Gastroesophageal sphincter (tissue), 4 donors: Measurements from ENCODE around the gene SERTAD1. TPM values are rescaled to one million over a fixed set of nuclear protein-coding genes. Genes with fewer than 3 reads are reported as not detected.

Experiments
- ATAC-seq: fragments of 150-250 bp; one replicate; pipeline ENCODE4 v1.9.1; 2016; ENCODE audit warnings: mild to moderate bottlenecking, moderate library complexity
- H3K27ac ChIP-seq, 4 donors: fragments of 200-600 bp; sonication (generic) in 3 of 4; 1 replicate in 3 of 4; 2 replicates in 1 of 4; pipeline ENCODE4 v1.5.1; 2016 to 2019
- H3K27me3 ChIP-seq: fragments of 200-600 bp; sonication (generic); one replicate; pipeline ENCODE4 v1.5.1; 2019
- H3K36me3 ChIP-seq, 2 donors: fragments of 200-600 bp; sonication (generic); one replicate each; pipeline ENCODE4 v1.5.1; 2019; ENCODE audit warnings: control low read depth in 1 of 2
- H3K4me1 ChIP-seq, 3 donors: fragments of 200-600 bp; sonication (generic); 1 replicate in 2 of 3; 2 replicates in 1 of 3; pipeline ENCODE4 v1.5.1; 2016 to 2019; ENCODE audit warnings: control low read depth in 2 of 3
- H3K4me3 ChIP-seq, 2 donors: fragments of 200-600 bp; sonication (generic); one replicate each; pipeline ENCODE4 v1.5.1; 2019; ENCODE audit warnings: mild to moderate bottlenecking in 1 of 2, moderate library complexity in 1 of 2
- H3K9me3 ChIP-seq, 3 donors: fragments of 200-600 bp; sonication (generic); one replicate each; pipeline ENCODE4 v1.5.1; 2017 to 2019; ENCODE audit warnings: control low read depth in 2 of 3
- CTCF ChIP-seq, 4 experiments: fragments of 200-600 bp in 2 of 4; fragments of 450-650 bp in 2 of 4; sonication (generic) in 1 of 4; IDR thresholded peaks; one replicate each; pipeline ENCODE4 v1.5.1; 2017 to 2019; ENCODE audit warnings: antibody characterized with exemption in 4 of 4, mild to moderate bottlenecking in 2 of 4, moderate library complexity in 2 of 4
- EP300 ChIP-seq: sonication (generic); formaldehyde crosslinking; IDR thresholded peaks from one replicate; pipeline ENCODE4 v1.6.1; 2017; ENCODE audit warnings: antibody characterized with exemption, mild to moderate bottlenecking
- POLR2A ChIP-seq, 2 donors: fragments of 450-650 bp; IDR thresholded peaks; one replicate each; pipeline ENCODE4 v1.6.1; 2017; ENCODE audit warnings: antibody characterized with exemption in 2 of 2, mild to moderate bottlenecking in 2 of 2, moderate library complexity in 1 of 2
- POLR2AphosphoS5 ChIP-seq: sonication (generic); formaldehyde crosslinking; IDR thresholded peaks from one replicate; pipeline ENCODE4 v1.6.1; 2017; ENCODE audit warnings: antibody characterized with exemption
- WGBS, 2 donors: methylation state at CpG; one replicate each; pipeline ENCODE4 v1.1.5; 2018; ENCODE audit warnings: low coverage in 1 of 2; 5-methylcytosine and 5-hydroxymethylcytosine counted together
- total RNA-seq, 4 donors: library from RNA; depleted of rRNA; stranded (reverse); fragments of >200 nt; gene quantifications; one replicate each; pipeline ENCODE4 v1.1.0, GENCODE V29; 2016

Gene SERTAD1
- total RNA-seq, 4 donors from 2014 or later: 16.6 to 22.1 (median 18.9) TPM

- peaks cover 0 to 57% of the 10 kb centered on the region in 2 donors for H3K36me3 ChIP-seq
- no peak for ATAC-seq
- H3K27me3 ChIP-seq: no peaks in the 10 kb centered on the region
- 0 to 18% methylated on average over 8 to 11 of the region's 18 CpGs for WGBS, 2 donors
- peak overlapping the region; percentile 75 to 95 for H3K4me3 ChIP-seq
- no peaks in the 10 kb centered on the region for H3K9me3 ChIP-seq
- peaks cover 0 to 42% (median 18%) of the 10 kb centered on the region in 3 donors for H3K4me1 ChIP-seq
- H3K27ac ChIP-seq: peak overlapping the region; percentile 93 to 98 (median 98)
- TF ChIP-seq EP300 (no peak), CTCF (IDR thresholded peaks at IDR 0.05) (peak in 2 of 4 experiments; percentile 27 to 58), POLR2AphosphoS5 (no peak)
Observed at GRCh38 chr19:40444825-40445312, 19.1 kb upstream of the SERTAD1 start.

DNA sequence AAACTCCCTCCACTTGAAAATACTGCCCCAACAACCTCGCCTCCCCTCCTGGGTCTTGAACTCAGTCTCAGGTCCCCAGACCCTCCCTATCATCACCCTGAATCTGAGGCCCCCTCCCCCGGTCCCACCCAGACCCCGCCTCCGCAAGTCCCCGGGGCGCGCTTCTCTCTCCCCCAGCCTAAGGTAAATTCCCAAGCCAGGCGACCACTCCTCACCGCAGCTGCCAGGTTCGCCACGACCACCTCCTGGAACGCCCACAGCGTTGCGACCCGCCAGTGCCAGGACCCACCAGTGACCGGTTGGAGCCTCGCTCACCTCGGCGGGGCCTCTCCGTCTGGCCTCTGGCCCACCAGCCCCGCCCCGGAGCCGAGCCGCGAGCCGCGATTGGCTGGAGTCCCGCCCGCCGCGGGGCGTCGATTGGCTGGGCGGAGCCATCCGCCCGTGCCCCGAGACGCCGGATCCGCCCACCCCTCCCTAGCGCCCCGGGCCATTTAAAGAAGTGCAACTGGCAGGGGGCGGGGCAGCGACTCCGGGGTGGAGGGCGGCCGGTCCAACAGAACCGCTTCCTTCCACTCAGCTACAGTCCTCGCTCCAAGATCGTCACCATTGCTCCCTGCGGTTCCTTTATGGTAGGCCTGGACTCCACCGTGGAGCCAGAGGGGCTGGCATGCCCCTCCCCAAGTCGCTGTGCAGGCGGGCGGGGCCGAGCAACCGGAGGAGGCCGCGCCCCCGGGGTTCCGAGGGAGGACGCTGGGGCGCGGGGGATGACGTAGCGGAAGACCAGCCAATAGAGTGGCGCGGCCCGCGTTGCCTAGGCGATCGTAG, 18.4 kb upstream of the SERTAD1 start, which contains the start of gene SERTAD3:
Gene SERTAD3, minus strand, starts transcription at position 336 of the 825 bp plus-strand sequence. CDS start 2,255 bp downstream, outside the sequence.
- Histone ChIP-seq H3K27me3 (no peaks in the 10 kb centered on the region), H3K4me1 (peaks cover 0 to 48% (median 18%) of the 10 kb centered on the region in 3 donors), H3K27ac (peak within 1 kb of the TSS; percentile 93 to 98 (median 98)), H3K36me3 (peaks cover 0 to 51% of the 10 kb centered on the region in 2 donors), H3K9me3 (no peaks in the 10 kb centered on the region), H3K4me3 (peak within 1 kb of the TSS; percentile 75 to 95)
- ATAC-seq: peak; percentile 83
- no peak for TF ChIP-seq EP300
- peak; percentile 94 for TF ChIP-seq POLR2AphosphoS5
- peak; percentile 92 to 94 for TF ChIP-seq POLR2A (IDR thresholded peaks at IDR 0.05)
- 0% methylated on average over 3 to 4 of the region's 72 CpGs for WGBS, 2 donors

DNA sequence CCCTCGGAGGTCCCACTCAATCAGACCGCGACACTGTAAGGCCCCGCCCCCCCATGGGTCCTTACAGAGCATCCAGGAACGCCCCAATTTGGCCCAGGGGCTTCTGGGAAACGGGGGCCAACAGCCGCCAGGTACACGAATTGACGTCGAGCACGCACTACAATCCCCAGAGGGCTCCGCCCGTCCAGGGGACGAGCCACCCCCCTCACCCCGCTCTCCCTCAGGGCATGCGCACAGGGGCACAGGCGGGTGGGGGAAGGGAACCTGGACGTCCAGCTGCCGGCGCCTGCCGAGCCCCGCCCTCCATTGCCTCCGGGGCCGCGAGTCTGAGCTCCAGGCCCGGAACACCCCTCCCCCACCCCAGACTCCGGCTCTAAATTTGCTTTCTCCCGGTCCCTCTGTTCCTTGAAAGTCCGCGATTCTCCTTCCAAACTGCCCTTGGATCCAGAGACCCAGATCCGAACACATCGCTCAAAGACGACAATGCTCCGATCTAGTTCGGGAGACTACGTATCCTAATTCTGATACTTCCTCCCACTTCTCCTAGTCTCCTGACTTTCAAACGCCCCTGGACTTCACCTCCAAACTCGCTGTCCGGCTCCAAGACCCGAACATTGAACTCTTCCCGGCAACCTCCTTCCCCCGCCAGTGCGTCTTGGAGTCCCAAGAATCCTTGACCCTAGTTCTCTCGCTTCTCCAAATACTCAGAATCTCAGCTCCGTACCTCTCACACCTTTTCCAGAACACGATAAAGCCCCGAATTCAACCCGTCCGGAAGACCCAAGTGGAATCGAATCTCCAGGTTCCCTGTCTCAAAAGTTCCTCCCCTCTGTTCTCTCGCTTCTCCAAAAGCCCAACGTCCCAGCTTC, 17.6 kb upstream of the SERTAD1 start:
- Histone ChIP-seq H3K4me1 (peaks cover 0 to 50% (median 18%) of the 10 kb centered on the region in 3 donors), H3K9me3 (no peaks in the 10 kb centered on the region), H3K27ac (peak overlapping the region; percentile 93 to 98 (median 98)), H3K36me3 (peaks cover 0 to 43% of the 10 kb centered on the region in 2 donors), H3K27me3 (no peaks in the 10 kb centered on the region), H3K4me3 (peak overlapping the region; percentile 75 to 95)
- TF ChIP-seq POLR2A (IDR thresholded peaks at IDR 0.05) (peak; percentile 26 to 44), EP300 (peak; percentile 11), POLR2AphosphoS5 (peak; percentile 87), CTCF (IDR thresholded peaks at IDR 0.05) (peak in 1 of 4 experiments; percentile 12)
- 0 to 1% methylated on average over 18 to 36 of the region's 52 CpGs for WGBS, 2 donors
- ATAC-seq: peak; percentile 89

- H3K27me3 ChIP-seq: no peaks in the 10 kb centered on the region
- no peak for ATAC-seq
- H3K36me3 ChIP-seq: peaks cover 0 to 35% of the 10 kb centered on the region in 2 donors
- 12 to 15% methylated on average over 11 to 14 of the region's 22 CpGs for WGBS, 2 donors
- H3K9me3 ChIP-seq: no peaks in the 10 kb centered on the region
- peak overlapping the region; percentile 27 to 75 for H3K4me3 ChIP-seq
- TF ChIP-seq POLR2AphosphoS5 (no peak), POLR2A (IDR thresholded peaks at IDR 0.05) (no peak)
- H3K4me1 ChIP-seq: peaks cover 0 to 50% (median 18%) of the 10 kb centered on the region in 3 donors
- H3K27ac ChIP-seq: peak overlapping the region; percentile 19 to 98 (median 92)
Observed at GRCh38 chr19:40442328-40443130, 16.7 kb upstream of the SERTAD1 start.

- Histone ChIP-seq H3K4me1 (peaks cover 0 to 50% (median 18%) of the 10 kb centered on the region in 3 donors), H3K27me3 (no peaks in the 10 kb centered on the region), H3K27ac (peak overlapping the region in 3 of 4 donors; percentile 88 to 98 (median 97)), H3K4me3 (peak overlapping the region in 1 of 2 donors; percentile 75), H3K9me3 (no peaks in the 10 kb centered on the region), H3K36me3 (peaks cover 0 to 27% of the 10 kb centered on the region in 2 donors)
- no peak for TF ChIP-seq POLR2AphosphoS5
- TF ChIP-seq CTCF (IDR thresholded peaks at IDR 0.05): no peak
- no peak for TF ChIP-seq EP300
- TF ChIP-seq POLR2A (IDR thresholded peaks at IDR 0.05): no peak
- 0 to 77% methylated on average over 1 to 5 of the region's 11 CpGs for WGBS, 2 donors
- ATAC-seq: no peak
Observed at GRCh38 chr19:40441719-40442253, 16.0 kb upstream of the SERTAD1 start.
